HEK293T (cell line): ENCODE results near the gene CTCFL.

Experiments used
- BHLHE40 ChIP-seq: fragments of 450-650 bp; IDR thresholded peaks from 2 replicates; pipeline ENCODE4 v1.6.1; 2016; ENCODE audit warnings: mild to moderate bottlenecking, moderate library complexity, borderline replicate concordance
- PKNOX1 ChIP-seq: fragments of 450-650 bp; IDR thresholded peaks from 2 replicates; pipeline ENCODE4 v1.6.1; 2016

GRCh38 chr20:57566399-57566798 is 41.5 kb upstream of the CTCFL start:
- TF ChIP-seq PKNOX1 (no peak), BHLHE40 (no peak)
